OCI-LY3 (cell line): ENCODE measurements around the gene FHIP1B.

Experiments used
- H2AFZ ChIP-seq: fragments of 200-600, 300-600 bp; shearing (Covaris generic); 2 replicates; pipeline ENCODE4 v1.6.0; 2014; ENCODE audit warnings: antibody characterized with exemption, low read depth, low read length
- H3K27ac ChIP-seq: fragments of 200-600, 300-600 bp; sonication (generic); 2 replicates; pipeline ENCODE4 v1.5.1; 2014; ENCODE audit warnings: mild to moderate bottlenecking, low read length, moderate library complexity, mixed read lengths
- H3K27me3 ChIP-seq: fragments of 200-600, 300-600 bp; sonication (generic); 2 replicates; pipeline ENCODE4 v1.6.1; 2014; ENCODE audit warnings: low read depth, low read length, mixed read lengths
- H3K36me3 ChIP-seq: fragments of 200-600, 300-600 bp; sonication (generic); replicated peaks from 2 replicates; pipeline ENCODE3; 2014; ENCODE audit warnings: low read depth, low read length, mixed read lengths
- H3K4me1 ChIP-seq: fragments of 300-600, 200-600 bp; sonication (generic); 2 replicates; pipeline ENCODE4 v1.6.1; 2014; ENCODE audit warnings: low read length, mixed read lengths
- H3K4me2 ChIP-seq: fragments of 200-600, 300-600 bp; sonication (generic); 2 replicates; pipeline ENCODE4 v1.6.1; 2014; ENCODE audit warnings: low read length, mixed read lengths
- H3K4me3 ChIP-seq: fragments of 300-600, 200-600 bp; sonication (generic); 2 replicates; pipeline ENCODE4 v1.5.1; 2014; ENCODE audit warnings: antibody characterized with exemption, mild to moderate bottlenecking, low read length, moderate library complexity
- H3K79me2 ChIP-seq: fragments of 300-600, 200-600 bp; shearing (Covaris generic); 2 replicates; pipeline ENCODE4 v1.6.1; 2014; ENCODE audit warnings: mild to moderate bottlenecking, low read length, mixed read lengths
- H3K9ac ChIP-seq: fragments of 300-600, 200-600 bp; shearing (Covaris generic); 2 replicates; pipeline ENCODE4 v1.6.0; 2014; ENCODE audit warnings: mild to moderate bottlenecking, low read length, moderate library complexity
- H3K9me3 ChIP-seq: fragments of 200-600, 300-600 bp; shearing (Covaris generic); 2 replicates; pipeline ENCODE4 v1.6.1; 2014; ENCODE audit warnings: low read length, mixed read lengths; ENCODE audit not compliant: insufficient read depth
- H4K20me1 ChIP-seq: fragments of 200-600, 300-600 bp; sonication (generic); 2 replicates; pipeline ENCODE4 v1.6.1; 2016; ENCODE audit warnings: low read length, mixed read lengths; ENCODE audit not compliant: insufficient read depth
- EZH2phosphoT487 ChIP-seq: fragments of 200-600 bp; shearing (Covaris generic); IDR thresholded peaks from 2 replicates; pipeline ENCODE4 v1.6.1; 2018; ENCODE audit warnings: antibody characterized with exemption, mixed run types, low read depth
- TF ChIP-seq, protein P1 (sequence below): fragments of 200-600, 300-600 bp; sonication (generic); IDR thresholded peaks from 2 replicates; pipeline ENCODE4 v1.5.1; 2014; ENCODE audit warnings: antibody characterized with exemption, low read length, low read depth

Gene FHIP1B

DNA sequence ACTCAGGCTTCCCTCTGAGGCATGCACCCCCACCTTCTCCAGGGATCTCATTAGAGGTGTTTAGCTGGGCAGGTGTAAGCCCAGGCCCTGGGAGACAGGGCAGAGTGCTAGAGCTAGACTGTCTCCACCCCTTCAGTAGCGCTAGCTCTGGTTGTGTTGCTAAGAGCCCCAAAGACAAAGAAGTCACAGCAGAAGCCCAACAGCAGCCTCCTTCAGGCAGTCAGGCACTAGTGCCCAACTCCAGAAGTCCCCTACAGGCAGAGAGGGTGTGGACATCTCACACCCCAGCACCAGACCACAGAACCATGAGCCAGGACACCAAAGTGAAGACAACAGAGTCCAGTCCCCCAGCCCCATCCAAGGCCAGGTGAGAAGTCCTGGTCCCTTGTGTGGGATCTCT lies 4.5 kb upstream of the FHIP1B start, which contains the start of gene CNGA4:
Gene CNGA4 (plus strand): TSS at position 188 of the 400 bp plus-strand sequence. CDS start 118 bp downstream, at position 306.
- Histone ChIP-seq H3K27ac (no peak within 1 kb of the TSS), H3K4me1 (no peaks in the 10 kb centered on the region), H3K9me3 (no peaks in the 10 kb centered on the region), H3K79me2 (peaks cover 5% of the 10 kb centered on the region), H3K36me3 (no peaks in the 10 kb centered on the region), H3K4me2 (no peak within 1 kb of the TSS), H3K4me3 (no peak within 1 kb of the TSS), H3K9ac (no peak within 1 kb of the TSS), H4K20me1 (no peaks in the 10 kb centered on the region), H2AFZ (no peak within 1 kb of the TSS), H3K27me3 (0 out of 2 replicates have a peak, but pooled peaks cover 1% of the 10 kb centered on the region)
- TF ChIP-seq, protein P1, sequence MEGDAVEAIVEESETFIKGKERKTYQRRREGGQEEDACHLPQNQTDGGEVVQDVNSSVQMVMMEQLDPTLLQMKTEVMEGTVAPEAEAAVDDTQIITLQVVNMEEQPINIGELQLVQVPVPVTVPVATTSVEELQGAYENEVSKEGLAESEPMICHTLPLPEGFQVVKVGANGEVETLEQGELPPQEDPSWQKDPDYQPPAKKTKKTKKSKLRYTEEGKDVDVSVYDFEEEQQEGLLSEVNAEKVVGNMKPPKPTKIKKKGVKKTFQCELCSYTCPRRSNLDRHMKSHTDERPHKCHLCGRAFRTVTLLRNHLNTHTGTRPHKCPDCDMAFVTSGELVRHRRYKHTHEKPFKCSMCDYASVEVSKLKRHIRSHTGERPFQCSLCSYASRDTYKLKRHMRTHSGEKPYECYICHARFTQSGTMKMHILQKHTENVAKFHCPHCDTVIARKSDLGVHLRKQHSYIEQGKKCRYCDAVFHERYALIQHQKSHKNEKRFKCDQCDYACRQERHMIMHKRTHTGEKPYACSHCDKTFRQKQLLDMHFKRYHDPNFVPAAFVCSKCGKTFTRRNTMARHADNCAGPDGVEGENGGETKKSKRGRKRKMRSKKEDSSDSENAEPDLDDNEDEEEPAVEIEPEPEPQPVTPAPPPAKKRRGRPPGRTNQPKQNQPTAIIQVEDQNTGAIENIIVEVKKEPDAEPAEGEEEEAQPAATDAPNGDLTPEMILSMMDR = no peak
- no peak for TF ChIP-seq EZH2phosphoT487

DNA sequence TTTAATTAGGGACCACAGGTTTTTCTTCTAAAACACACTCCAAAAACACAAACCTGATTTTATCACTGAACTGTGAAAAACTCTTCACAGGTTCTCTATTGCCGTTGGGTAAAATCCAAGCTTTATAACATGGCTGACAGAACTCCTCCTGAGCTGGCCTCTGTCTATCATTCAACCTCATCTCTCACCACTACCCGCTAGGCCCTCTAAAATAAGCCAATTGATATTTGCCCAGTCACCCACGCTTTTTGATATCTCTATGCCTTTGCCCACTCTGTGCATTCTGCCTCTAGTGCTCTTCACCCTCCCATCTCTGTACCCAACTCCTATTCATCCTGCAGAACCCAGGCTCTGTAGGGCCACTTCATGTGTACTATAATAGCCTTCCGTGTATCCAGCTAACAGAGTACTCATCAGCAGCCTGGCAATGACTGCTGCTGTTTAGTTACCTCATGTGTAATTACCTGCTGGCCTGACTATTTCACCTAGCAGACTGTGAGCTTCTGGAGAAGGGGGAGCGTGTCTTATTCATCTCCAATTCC lies 3.4 kb upstream of the FHIP1B start:
- peaks cover 6% of the 10 kb centered on the region for H3K4me1 ChIP-seq
- no peaks in the 10 kb centered on the region for H3K36me3 ChIP-seq
- no peak for TF ChIP-seq EZH2phosphoT487
- TF ChIP-seq, protein P1 = no peak
- no peak overlapping the region for H2AFZ ChIP-seq
- no peaks in the 10 kb centered on the region for H3K27me3 ChIP-seq
- H3K27ac ChIP-seq = no peak overlapping the region
- H3K79me2 ChIP-seq = peaks cover 14% of the 10 kb centered on the region
- H3K9me3 ChIP-seq = no peaks in the 10 kb centered on the region
- H3K4me3 ChIP-seq = no peak overlapping the region
- no peaks in the 10 kb centered on the region for H4K20me1 ChIP-seq
- H3K4me2 ChIP-seq = no peak overlapping the region
- no peak overlapping the region for H3K9ac ChIP-seq

DNA sequence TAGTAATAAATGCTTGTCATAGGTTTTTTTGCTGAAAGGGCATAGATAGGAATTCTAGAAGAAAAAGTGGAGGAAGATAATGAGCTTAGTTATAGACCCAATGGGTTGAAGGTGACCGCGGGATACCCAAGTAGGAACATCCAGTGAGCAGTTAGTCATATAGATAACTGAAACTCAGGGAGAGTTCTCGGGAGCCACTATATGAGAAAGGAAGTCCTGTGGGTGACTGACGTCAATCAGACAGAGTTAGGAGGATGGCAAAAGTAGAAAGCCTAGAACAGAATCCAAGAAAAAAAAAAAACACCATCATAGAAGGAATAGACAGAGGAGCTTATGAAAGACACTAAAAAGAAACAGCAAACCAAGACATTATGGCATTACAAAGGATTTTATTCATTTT lies 2.8 kb upstream of the FHIP1B start:
- Histone ChIP-seq H3K36me3 (no peaks in the 10 kb centered on the region), H3K27me3 (no peaks in the 10 kb centered on the region), H2AFZ (no peak overlapping the region), H3K4me2 (no peak overlapping the region), H3K9ac (no peak overlapping the region), H3K9me3 (no peaks in the 10 kb centered on the region), H3K79me2 (peaks cover 15% of the 10 kb centered on the region), H3K27ac (no peak overlapping the region), H3K4me1 (peaks cover 6% of the 10 kb centered on the region), H3K4me3 (no peak overlapping the region), H4K20me1 (no peaks in the 10 kb centered on the region)
- TF ChIP-seq EZH2phosphoT487 = no peak
- TF ChIP-seq, protein P1 = no peak

DNA sequence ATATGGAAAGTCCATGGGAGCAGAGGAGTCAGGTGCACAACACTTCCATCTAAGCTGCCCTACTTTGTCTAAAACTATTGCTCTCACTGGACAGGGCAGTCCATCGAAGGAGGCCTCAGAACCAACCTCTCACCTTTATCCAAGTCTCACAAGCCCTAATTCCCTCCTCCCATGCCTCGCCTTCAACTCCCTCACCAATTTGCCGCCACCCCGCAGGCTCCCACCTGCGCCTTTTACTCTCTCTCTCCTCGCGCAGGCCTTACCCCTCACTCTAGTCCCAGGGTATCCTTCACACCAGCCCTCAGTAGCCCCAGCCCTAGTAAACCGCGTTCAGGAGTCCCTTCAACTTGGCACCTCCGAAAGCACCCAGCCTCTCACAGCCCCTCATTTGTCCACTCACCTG lies 451 bp downstream of the FHIP1B start:
- Histone ChIP-seq H3K36me3 (no peaks in the 10 kb centered on the region), H3K27me3 (no peaks in the 10 kb centered on the region), H3K4me2 (peak overlapping the region; percentile 89), H3K9ac (peak overlapping the region; percentile 75), H3K4me3 (peak overlapping the region; percentile 83), H3K9me3 (no peaks in the 10 kb centered on the region), H3K79me2 (peaks cover 24% of the 10 kb centered on the region), H3K27ac (no peak overlapping the region), H4K20me1 (0 out of 2 replicates have a peak, but pooled peaks cover 4% of the 10 kb centered on the region), H3K4me1 (peaks cover 6% of the 10 kb centered on the region), H2AFZ (peak overlapping the region; percentile 61; the same call in 1 of the 2 replicates)
- TF ChIP-seq, protein P1 = no peak
- TF ChIP-seq EZH2phosphoT487 = no peak
